Fibroblast of skin of abdomen (primary cell): ENCODE data around the gene SMARCC1.

Source experiments
- DNase-seq: peaks from one replicate; pipeline ENCODE4 v3.0.0-alpha.2; 2013

Gene SMARCC1

GRCh38 chr3:47583320-47584075 is 198.2 kb downstream of the SMARCC1 start:
- DNase-seq, result no peak

- no peak for DNase-seq
Measured at GRCh38 chr3:47581835-47582234, 199.9 kb downstream of the SMARCC1 start.

GRCh38 chr3:47581422-47581821 is 200.3 kb downstream of the SMARCC1 start:
- no peak for DNase-seq

- DNase-seq, result no peak
Measured at GRCh38 chr3:47580481-47580880, 201.2 kb downstream of the SMARCC1 start.

- no peak for DNase-seq
Measured at GRCh38 chr3:47579875-47580274, 201.8 kb downstream of the SMARCC1 start.

- DNase-seq, result no peak
Measured at GRCh38 chr3:47578691-47579632, 202.7 kb downstream of the SMARCC1 start, which contains the start of gene CSPG5. CSPG5 (minus strand) TSS chr3:47578865; CDS start chr3:47578693, 172 bp downstream.

GRCh38 chr3:47578119-47578632 is 203.5 kb downstream of the SMARCC1 start:
- no peak for DNase-seq

- DNase-seq, result no peak
Measured at GRCh38 chr3:47577583-47578118, 204.0 kb downstream of the SMARCC1 start.

GRCh38 chr3:47573190-47574172 is 208.2 kb downstream of the SMARCC1 start:
- no peak for DNase-seq

- no peak for DNase-seq
Measured at GRCh38 chr3:47571391-47572175, 210.1 kb downstream of the SMARCC1 start.

GRCh38 chr3:47568901-47569300 is 212.8 kb downstream of the SMARCC1 start:
- no peak for DNase-seq

- no peak for DNase-seq
Measured at GRCh38 chr3:47567149-47567548, 214.5 kb downstream of the SMARCC1 start.

- no peak for DNase-seq
Measured at GRCh38 chr3:47566667-47567066, 215.0 kb downstream of the SMARCC1 start.

- no peak for DNase-seq
Measured at GRCh38 chr3:47565734-47566550, 215.8 kb downstream of the SMARCC1 start.

- no peak for DNase-seq
Measured at GRCh38 chr3:47556351-47556750, 225.3 kb downstream of the SMARCC1 start.

GRCh38 chr3:47554335-47554734 is 227.4 kb downstream of the SMARCC1 start:
- no peak for DNase-seq

- no peak for DNase-seq
Measured at GRCh38 chr3:47553407-47553806, 228.3 kb downstream of the SMARCC1 start.

- DNase-seq, result peak; percentile 17
Measured at GRCh38 chr3:47542471-47543173, 239.1 kb downstream of the SMARCC1 start.

GRCh38 chr3:47541583-47542108 is 240.0 kb downstream of the SMARCC1 start:
- no peak for DNase-seq
